HEK293T (cell line): ENCODE measurements around the gene OR4F15.
"Not testable (repeated sequence)": the region's sequence is repeated elsewhere in the genome, so short reads cannot be mapped to it uniquely, and the experiment has no call there.

Source experiments
- HDGF ChIP-seq: fragments of 450-650 bp; IDR thresholded peaks from 2 replicates; pipeline ENCODE4 v1.6.1; 2017; ENCODE audit warnings: antibody characterized with exemption, borderline replicate concordance
- SP1 ChIP-seq: fragments of 450-650 bp; IDR thresholded peaks from 2 replicates; pipeline ENCODE4 v1.6.1; 2017

DNA sequence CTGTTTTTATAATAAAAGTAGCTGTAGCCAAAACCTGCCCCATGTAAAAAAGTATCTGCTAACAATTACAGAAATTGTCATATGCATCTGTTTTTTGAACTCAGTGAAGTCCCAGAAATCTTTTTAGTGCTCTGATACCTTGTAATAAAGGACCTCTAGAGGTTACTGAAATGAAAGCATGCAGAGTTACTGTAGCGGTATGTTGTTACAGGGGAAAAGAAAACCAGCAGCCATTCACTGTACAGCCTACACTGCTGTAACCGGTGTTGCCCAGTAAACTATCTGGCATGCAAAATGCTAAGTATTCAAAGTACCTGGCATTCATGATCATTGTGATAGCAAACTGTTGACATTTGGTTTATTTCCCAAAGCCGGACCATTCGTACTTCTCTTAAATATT is 21.3 kb upstream of the OR4F15 start:
- not testable (repeated sequence) for TF ChIP-seq SP1, HDGF
